Panc1 (cell line): Measurements from ENCODE around the gene KRTAP4-12. TPM values are rescaled to one million over a fixed set of nuclear protein-coding genes. Genes with fewer than 3 reads are reported as not detected.
"Not testable (repeated sequence)": the region's sequence is repeated elsewhere in the genome, so short reads cannot be mapped to it uniquely, and the experiment has no call there.

Experiments used
- ATAC-seq: fragments of 200-7000 bp; cut with Tn5 transposase; 2 replicates; pipeline ENCODE4 v1.9.1; 2020; ENCODE audit warnings: mild to moderate bottlenecking, moderate library complexity
- BruUV-seq: library from RNA; stranded (reverse); fragments of 400-500 nt; replicated peaks from 2 replicates; lab custom pipeline; 2021; lab: Mats Ljungman, UMichigan
- CTCF ChIA-PET: fragments of 300-600 bp; sonication (Branson Sonifier 250); formaldehyde crosslinking; loops from one replicate; lab custom pipeline; 2022; ENCODE audit warnings: antibody characterized with exemption; lab: Charles Lee
- POLR2A ChIA-PET: fragments of 300-600 bp; sonication (Branson Sonifier 250); formaldehyde crosslinking; loops from one replicate; lab custom pipeline; 2022; ENCODE audit warnings: antibody characterized with exemption; lab: Charles Lee
- DNase-seq: peaks from one replicate; pipeline ENCODE4 v3.0.0-alpha.2; 2010; ENCODE audit warnings: low read depth, low spot score
- H3K27ac ChIP-seq: 2 replicates; pipeline ENCODE4 v1.5.1; 2011; ENCODE audit warnings: mild to moderate bottlenecking, low read length, inconsistent platforms
- H3K27me3 ChIP-seq: fragments of 200-500 bp; sonication (Bioruptor generic); 2 replicates; pipeline ENCODE4 v1.6.0; 2014; ENCODE audit warnings: low read length, inconsistent platforms; ENCODE audit not compliant: control insufficient read depth, insufficient read depth
- H3K36me3 ChIP-seq: fragments of 200-500 bp; sonication (Bioruptor generic); 2 replicates; pipeline ENCODE4 v1.5.1; 2014; ENCODE audit warnings: inconsistent platforms, mild to moderate bottlenecking, low read length, moderate library complexity; ENCODE audit not compliant: control insufficient read depth, insufficient read depth
- H3K4me1 ChIP-seq: 2 replicates; pipeline ENCODE4 v1.5.1; 2011; ENCODE audit warnings: inconsistent platforms, mild to moderate bottlenecking, low read length, moderate library complexity; ENCODE audit not compliant: control insufficient read depth, insufficient read depth
- H3K4me3 ChIP-seq, 2 experiments: 2 replicates each; pipeline ENCODE4 v1.5.1; 2011 to 2012; ENCODE audit warnings: low read depth in 2 of 2, low read length in 2 of 2, mild to moderate bottlenecking in 2 of 2, inconsistent platforms in 1 of 2, moderate library complexity in 1 of 2
- H3K9me3 ChIP-seq: fragments of 200-500 bp; sonication (Bioruptor generic); 2 replicates; pipeline ENCODE4 v1.5.1; 2014; ENCODE audit warnings: low read depth, mild to moderate bottlenecking, inconsistent platforms, low read length, moderate library complexity; ENCODE audit not compliant: control insufficient read depth, insufficient read depth
- POLR2AphosphoS5 ChIP-seq: IDR thresholded peaks from 2 replicates; pipeline ENCODE4 v1.6.1; 2012; ENCODE audit warnings: mild to moderate bottlenecking, low read depth, low read length, moderate library complexity
- SIN3A ChIP-seq: IDR thresholded peaks from 2 replicates; pipeline ENCODE4 v1.6.1; 2012; ENCODE audit warnings: low read depth, mild to moderate bottlenecking, low read length, moderate library complexity, borderline replicate concordance; ENCODE audit not compliant: insufficient read depth
- TCF7L2 ChIP-seq: IDR thresholded peaks from 2 replicates; pipeline ENCODE4 v1.6.1; 2011; ENCODE audit warnings: mild to moderate bottlenecking, low read depth, low read length, inconsistent platforms
- in situ Hi-C: cut with HindIII; loops from 2 replicates; pipeline ENCODE4 v1.10.0; 2016; ENCODE audit warnings: low sequenced_read_pairs, low pct_unique_long_range_greater_than_20kb
- intact Hi-C: fragments of 100-400 bp; cut with micrococcal nuclease; formaldehyde crosslinking; loops from one replicate; pipeline ENCODE4 v1.10.0; 2022; ENCODE audit not compliant: unreplicated experiment
- total RNA-seq: library from RNA; stranded (reverse); gene quantifications from one replicate; pipeline ENCODE4 v1.2.1, GENCODE V29; 2021; ENCODE audit not compliant: unreplicated experiment
- TF ChIP-seq, protein P1 (sequence below), 2 experiments: IDR thresholded peaks; 2 replicates each; pipeline ENCODE4 v1.6.1; 2011 to 2012; ENCODE audit warnings: low read depth in 2 of 2, control low read depth in 1 of 2, low read length in 1 of 2, mild to moderate bottlenecking in 1 of 2, moderate library complexity in 1 of 2; ENCODE audit not compliant: insufficient read depth in 1 of 2
- TF ChIP-seq, protein P2 (sequence below): fragments of 450-650 bp; IDR thresholded peaks from 2 replicates; pipeline ENCODE4 v1.5.1; 2017; ENCODE audit warnings: mild to moderate bottlenecking

The KRTAP4-12 gene
- total RNA-seq, 1 experiment from 2014 or later = not detected

DNA sequence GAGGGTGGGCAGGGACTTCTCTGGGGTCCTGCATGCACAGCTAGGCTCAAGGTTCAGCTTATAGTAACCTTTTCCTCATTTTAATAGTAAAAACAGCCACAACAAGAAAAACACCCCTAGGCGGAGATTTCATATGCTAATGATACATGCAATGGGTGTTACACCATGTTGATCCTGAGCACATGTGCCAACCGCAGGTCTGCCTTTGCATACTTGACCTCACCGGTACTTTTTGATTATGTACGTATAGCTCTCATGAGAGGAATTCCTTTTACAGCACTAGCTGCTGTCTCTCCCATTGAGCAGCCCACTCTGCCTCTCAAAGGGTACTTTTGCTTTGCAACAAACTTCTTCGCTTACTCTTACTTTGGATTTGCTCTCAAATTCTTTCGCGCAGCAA, 27.9 kb downstream of the KRTAP4-12 start:
- Histone ChIP-seq H3K9me3 (no peaks in the 10 kb centered on the region), H3K4me3 (no peak overlapping the region), H3K4me1 (no peaks in the 10 kb centered on the region), H3K36me3 (no peaks in the 10 kb centered on the region), H3K27ac (no peak overlapping the region), H3K27me3 (no peaks in the 10 kb centered on the region)
- DNase-seq (no peak), ATAC-seq (no peak)
- intact Hi-C loops = no loop called here
- ChIA-PET POLR2A (no interaction called here), CTCF (no interaction called here)
- in situ Hi-C loops = no loop called here
- no TSS peak for BruUV-seq
- TF ChIP-seq SIN3A (no peak), TCF7L2 (no peak), POLR2AphosphoS5 (no peak)
- TF ChIP-seq, protein P1, sequence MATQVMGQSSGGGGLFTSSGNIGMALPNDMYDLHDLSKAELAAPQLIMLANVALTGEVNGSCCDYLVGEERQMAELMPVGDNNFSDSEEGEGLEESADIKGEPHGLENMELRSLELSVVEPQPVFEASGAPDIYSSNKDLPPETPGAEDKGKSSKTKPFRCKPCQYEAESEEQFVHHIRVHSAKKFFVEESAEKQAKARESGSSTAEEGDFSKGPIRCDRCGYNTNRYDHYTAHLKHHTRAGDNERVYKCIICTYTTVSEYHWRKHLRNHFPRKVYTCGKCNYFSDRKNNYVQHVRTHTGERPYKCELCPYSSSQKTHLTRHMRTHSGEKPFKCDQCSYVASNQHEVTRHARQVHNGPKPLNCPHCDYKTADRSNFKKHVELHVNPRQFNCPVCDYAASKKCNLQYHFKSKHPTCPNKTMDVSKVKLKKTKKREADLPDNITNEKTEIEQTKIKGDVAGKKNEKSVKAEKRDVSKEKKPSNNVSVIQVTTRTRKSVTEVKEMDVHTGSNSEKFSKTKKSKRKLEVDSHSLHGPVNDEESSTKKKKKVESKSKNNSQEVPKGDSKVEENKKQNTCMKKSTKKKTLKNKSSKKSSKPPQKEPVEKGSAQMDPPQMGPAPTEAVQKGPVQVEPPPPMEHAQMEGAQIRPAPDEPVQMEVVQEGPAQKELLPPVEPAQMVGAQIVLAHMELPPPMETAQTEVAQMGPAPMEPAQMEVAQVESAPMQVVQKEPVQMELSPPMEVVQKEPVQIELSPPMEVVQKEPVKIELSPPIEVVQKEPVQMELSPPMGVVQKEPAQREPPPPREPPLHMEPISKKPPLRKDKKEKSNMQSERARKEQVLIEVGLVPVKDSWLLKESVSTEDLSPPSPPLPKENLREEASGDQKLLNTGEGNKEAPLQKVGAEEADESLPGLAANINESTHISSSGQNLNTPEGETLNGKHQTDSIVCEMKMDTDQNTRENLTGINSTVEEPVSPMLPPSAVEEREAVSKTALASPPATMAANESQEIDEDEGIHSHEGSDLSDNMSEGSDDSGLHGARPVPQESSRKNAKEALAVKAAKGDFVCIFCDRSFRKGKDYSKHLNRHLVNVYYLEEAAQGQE (IDR thresholded peaks at IDR 0.05; ENCODE audit: insufficient read depth in 1 of 2, low read depth in 2 of 2, low read length in 1 of 2) = no peak
- TF ChIP-seq, protein P2, sequence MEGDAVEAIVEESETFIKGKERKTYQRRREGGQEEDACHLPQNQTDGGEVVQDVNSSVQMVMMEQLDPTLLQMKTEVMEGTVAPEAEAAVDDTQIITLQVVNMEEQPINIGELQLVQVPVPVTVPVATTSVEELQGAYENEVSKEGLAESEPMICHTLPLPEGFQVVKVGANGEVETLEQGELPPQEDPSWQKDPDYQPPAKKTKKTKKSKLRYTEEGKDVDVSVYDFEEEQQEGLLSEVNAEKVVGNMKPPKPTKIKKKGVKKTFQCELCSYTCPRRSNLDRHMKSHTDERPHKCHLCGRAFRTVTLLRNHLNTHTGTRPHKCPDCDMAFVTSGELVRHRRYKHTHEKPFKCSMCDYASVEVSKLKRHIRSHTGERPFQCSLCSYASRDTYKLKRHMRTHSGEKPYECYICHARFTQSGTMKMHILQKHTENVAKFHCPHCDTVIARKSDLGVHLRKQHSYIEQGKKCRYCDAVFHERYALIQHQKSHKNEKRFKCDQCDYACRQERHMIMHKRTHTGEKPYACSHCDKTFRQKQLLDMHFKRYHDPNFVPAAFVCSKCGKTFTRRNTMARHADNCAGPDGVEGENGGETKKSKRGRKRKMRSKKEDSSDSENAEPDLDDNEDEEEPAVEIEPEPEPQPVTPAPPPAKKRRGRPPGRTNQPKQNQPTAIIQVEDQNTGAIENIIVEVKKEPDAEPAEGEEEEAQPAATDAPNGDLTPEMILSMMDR = no peak

DNA sequence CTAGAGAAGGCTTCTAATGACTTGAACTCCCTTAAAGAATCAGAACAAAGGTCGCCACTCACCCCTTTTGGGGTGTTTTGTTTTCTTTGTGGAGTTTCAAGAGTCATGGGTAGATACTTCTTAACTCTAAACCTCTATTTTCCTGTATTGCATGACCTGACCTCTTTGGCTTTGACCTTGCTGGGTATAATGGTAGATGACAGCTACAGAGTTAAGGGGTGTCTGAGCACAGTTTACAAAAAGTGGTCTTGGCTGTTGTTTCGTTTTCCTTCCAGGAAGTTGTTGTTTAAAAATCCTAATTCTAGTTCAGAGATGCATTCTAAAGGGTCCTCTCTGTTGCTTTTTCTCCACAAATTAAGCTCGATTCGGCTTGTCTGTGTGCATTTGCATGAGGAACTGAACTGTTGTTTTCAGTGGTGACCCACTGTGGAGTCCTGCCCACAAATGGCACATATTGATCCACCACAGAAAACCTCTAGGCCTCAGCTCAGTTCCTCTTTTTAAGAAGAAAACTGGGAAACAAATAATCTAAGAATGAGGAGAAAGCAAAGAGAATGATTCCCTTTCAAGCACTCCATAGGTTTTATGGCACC, 35.1 kb downstream of the KRTAP4-12 start:
- POLR2A ChIA-PET, BruUV-seq, in situ Hi-C loops: not testable (repeated sequence)

DNA sequence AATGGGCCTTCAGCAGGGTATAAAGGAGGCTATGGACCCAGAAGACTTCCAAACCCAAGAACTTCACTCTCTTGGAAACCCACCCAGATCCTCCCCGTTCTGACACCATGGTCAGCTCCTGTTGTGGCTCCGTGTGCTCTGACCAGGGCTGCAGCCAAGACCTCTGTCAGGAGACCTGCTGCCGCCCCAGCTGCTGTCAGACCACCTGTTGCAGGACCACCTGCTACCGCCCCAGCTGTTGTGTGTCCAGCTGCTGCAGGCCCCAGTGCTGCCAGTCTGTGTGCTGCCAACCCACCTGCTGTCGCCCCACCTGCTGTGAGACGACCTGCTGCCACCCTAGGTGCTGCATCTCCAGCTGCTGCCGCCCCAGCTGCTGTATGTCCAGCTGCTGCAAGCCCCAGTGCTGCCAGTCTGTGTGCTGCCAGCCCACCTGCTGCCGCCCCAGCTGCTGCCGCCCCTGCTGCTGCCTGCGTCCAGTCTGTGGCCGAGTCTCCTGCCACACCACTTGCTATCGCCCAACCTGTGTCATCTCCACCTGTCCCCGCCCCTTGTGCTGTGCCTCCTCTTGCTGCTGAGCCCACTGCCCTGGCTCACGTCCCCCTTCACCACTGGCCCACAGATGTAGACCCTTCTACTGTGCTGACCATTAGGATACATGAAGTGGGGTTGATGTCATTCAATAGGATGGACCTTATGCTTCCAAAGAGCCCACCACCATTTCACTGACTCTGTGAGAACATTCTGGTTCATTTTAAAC, 39.7 kb downstream of the KRTAP4-12 start, which contains the start of gene KRTAP4-7:
Gene KRTAP4-7, plus strand, starts transcription at position 51 of the 757 bp plus-strand sequence. Its CDS starts 57 bp downstream, at position 108.
- H3K9me3 ChIP-seq, H3K36me3 ChIP-seq, intact Hi-C loops, DNase-seq, H3K4me3 ChIP-seq, ATAC-seq, POLR2A ChIA-PET, BruUV-seq, in situ Hi-C loops, H3K27ac ChIP-seq, H3K4me1 ChIP-seq, H3K27me3 ChIP-seq: not testable (repeated sequence)
- CTCF ChIA-PET = interaction anchor here (0.6 kb wide), 1 partner anchor 465 kb away, joined by 5 read pairs; no protein-coding TSS in a partner anchor

More for the DNA sequence above, 35.1 kb downstream of the KRTAP4-12 start:
- H3K27me3 ChIP-seq, DNase-seq, H3K27ac ChIP-seq, H3K9me3 ChIP-seq, H3K4me1 ChIP-seq, ATAC-seq, H3K36me3 ChIP-seq, H3K4me3 ChIP-seq, intact Hi-C loops: not testable (repeated sequence)
- CTCF ChIA-PET = interaction anchor here (0.7 kb wide), 1 partner anchor 59 kb away, joined by 4 read pairs; no protein-coding TSS in a partner anchor

DNA sequence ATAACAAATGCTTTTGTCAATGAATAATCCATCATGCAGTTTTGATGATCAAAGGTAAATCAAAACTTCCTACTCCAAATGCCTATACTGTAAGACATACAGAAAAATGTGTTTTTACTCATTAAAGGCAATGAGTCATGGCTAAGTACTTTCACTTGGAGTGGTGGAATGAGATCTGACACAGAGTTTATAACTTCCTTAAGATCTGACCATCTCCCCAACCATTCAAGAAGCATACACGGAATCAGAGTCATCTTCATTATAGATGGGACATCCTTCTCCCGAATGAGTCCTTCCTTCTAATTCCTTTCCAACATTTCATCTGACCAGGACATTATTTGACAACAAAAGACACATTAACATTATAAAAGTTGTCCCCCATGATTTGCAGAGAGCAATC, 40.6 kb downstream of the KRTAP4-12 start:
- in situ Hi-C loops, H3K4me3 ChIP-seq, DNase-seq: not testable (repeated sequence)

More for the DNA sequence above, 40.6 kb downstream of the KRTAP4-12 start:
- H3K4me1 ChIP-seq, H3K36me3 ChIP-seq, CTCF ChIA-PET, POLR2A ChIA-PET, H3K27ac ChIP-seq, H3K27me3 ChIP-seq, intact Hi-C loops, BruUV-seq, H3K9me3 ChIP-seq: not testable (repeated sequence)
- ATAC-seq = peak; percentile 82
